ENCODE results near the gene CBY1. TPM values are rescaled to one million over a fixed set of nuclear protein-coding genes. Genes with fewer than 3 reads are reported as not detected.

CBY1 gene
- polyA plus RNA-seq, 1 of the 3 experiments (the other 2 are of a cell fraction), result 21.8 TPM

DNA sequence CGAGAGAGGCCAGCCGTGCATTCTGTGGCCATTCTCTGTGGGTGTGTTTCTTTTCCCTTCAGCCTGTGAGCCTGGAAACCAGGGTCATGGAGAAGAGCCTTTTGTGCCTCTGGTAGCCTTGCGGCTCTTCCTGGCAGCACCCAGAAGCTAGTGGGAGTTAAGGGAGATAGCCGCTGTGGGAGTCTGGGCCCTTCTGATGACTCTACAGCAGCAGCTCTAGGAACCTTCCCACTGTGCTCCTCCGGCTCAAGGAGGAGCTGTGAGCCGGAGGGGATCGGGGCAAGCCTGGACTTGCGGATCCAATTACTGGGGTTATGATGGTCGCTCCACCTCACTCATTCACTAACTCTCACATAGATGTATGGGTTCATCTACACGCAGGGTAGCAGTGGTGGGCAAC, 59.8 kb downstream of the CBY1 start:
- Histone ChIP-seq H3K4me1 (ENCODE audit: control insufficient read depth in 1 of 2, insufficient read depth in 2 of 2, low read depth in 1 of 2, low read length in 1 of 2) (no peaks in the 10 kb centered on the region; a peak in 1 of 4 replicates), H3K27ac (ENCODE audit: low read depth in 2 of 2, low read length in 1 of 2) (no peak overlapping the region), H3K9me2 (no peaks in the 10 kb centered on the region), H2AFZ (ENCODE audit: low read depth) (no peak overlapping the region), H3K79me2 (ENCODE audit: insufficient read depth) (peaks cover 41% of the 10 kb centered on the region), H3K9me3 (no peaks in the 10 kb centered on the region), H3K9ac (no peak overlapping the region), H3F3A (replicated peaks; ENCODE audit: insufficient read depth) (peaks cover 6% of the 10 kb centered on the region), H4K20me1 (ENCODE audit: insufficient read depth) (no peaks in the 10 kb centered on the region), H3K4me2 (no peak overlapping the region), H3K4me3 (ENCODE audit: low read depth in 2 of 2, low read length in 1 of 2) (no peak overlapping the region), H3K36me3 (replicated peaks in 1 of 2; ENCODE audit: control insufficient read depth in 1 of 2, insufficient read depth in 2 of 2, low read length in 1 of 2) (no peaks in the 10 kb centered on the region), H3K27me3 (ENCODE audit: insufficient read depth) (no peaks in the 10 kb centered on the region)
- POLR2A ChIA-PET, result no interaction called here
- TF ChIP-seq FOSL2 (IDR thresholded peaks at IDR 0.05; ENCODE audit: borderline replicate concordance, low read depth) (no peak), FOXJ3 (CRISPR knock-in tag; IDR thresholded peaks at IDR 0.05) (no peak), RFX5 (IDR thresholded peaks at IDR 0.05; ENCODE audit: low read length) (no peak), USF1 (IDR thresholded peaks at IDR 0.05; ENCODE audit: borderline replicate concordance, low read depth) (no peak), RAD21 (IDR thresholded peaks at IDR 0.05; ENCODE audit: low read length) (no peak), CHD2 (IDR thresholded peaks at IDR 0.05; ENCODE audit: low read length, partially characterized antibody) (no peak), MEF2A (IDR thresholded peaks at IDR 0.05; ENCODE audit: borderline replicate concordance, low read depth) (no peak), MXI1 (IDR thresholded peaks at IDR 0.05; ENCODE audit: low read depth, low read length) (no peak), IRF3 (IDR thresholded peaks at IDR 0.05; ENCODE audit: low read depth, low read length) (no peak), GATA2 (CRISPR knock-in tag; IDR thresholded peaks at IDR 0.05) (no peak), TCF12 (IDR thresholded peaks at IDR 0.05) (no peak), EP300 (IDR thresholded peaks at IDR 0.05; ENCODE audit: borderline replicate concordance in 1 of 2, low read depth in 1 of 2, low read length in 1 of 2) (no peak), TEAD4 (IDR thresholded peaks at IDR 0.05; ENCODE audit: borderline replicate concordance, insufficient read depth) (no peak)
- DNase-seq, result no peak
- CTCF ChIA-PET, result no interaction called here
- WGBS (ENCODE audit: low lambda C conversion rate), result 94% methylated on average over 3 of the region's 10 CpGs

- H3K4me3 ChIP-seq (ENCODE audit: low read depth in 2 of 2, low read length in 1 of 2), result no peak overlapping the region
- no peaks in the 10 kb centered on the region for H3K9me2 ChIP-seq
- H3K4me2 ChIP-seq, result no peak overlapping the region
- no peaks in the 10 kb centered on the region for H3K27me3 ChIP-seq (ENCODE audit: insufficient read depth)
- peaks cover 6% of the 10 kb centered on the region for H3F3A ChIP-seq (replicated peaks; ENCODE audit: insufficient read depth)
- H3K9ac ChIP-seq, result no peak overlapping the region
- H3K79me2 ChIP-seq (ENCODE audit: insufficient read depth), result peaks cover 37% of the 10 kb centered on the region; the same call in 1 of the 2 replicates
- TF ChIP-seq FOSL2 (IDR thresholded peaks at IDR 0.05; ENCODE audit: borderline replicate concordance, low read depth), result no peak
- H3K9me3 ChIP-seq, result no peaks in the 10 kb centered on the region
- no peak overlapping the region for H2AFZ ChIP-seq (ENCODE audit: low read depth)
- ChIA-PET POLR2A (no interaction called here), CTCF (interaction anchor here (1.3 kb wide), 1 partner anchor 49 kb away, joined by 3 read pairs; no protein-coding TSS in a partner anchor)
- H4K20me1 ChIP-seq (ENCODE audit: insufficient read depth), result no peaks in the 10 kb centered on the region
- no peak overlapping the region for H3K27ac ChIP-seq (ENCODE audit: low read depth in 2 of 2, low read length in 1 of 2)
- no peaks in the 10 kb centered on the region; a peak in 1 of 4 replicates for H3K4me1 ChIP-seq (ENCODE audit: control insufficient read depth in 1 of 2, insufficient read depth in 2 of 2, low read depth in 1 of 2, low read length in 1 of 2)
- 93% methylated on average over 7 of the region's 9 CpGs for WGBS (ENCODE audit: low lambda C conversion rate)
- no peaks in the 10 kb centered on the region for H3K36me3 ChIP-seq (replicated peaks in 1 of 2; ENCODE audit: control insufficient read depth in 1 of 2, insufficient read depth in 2 of 2, low read length in 1 of 2)
- DNase-seq, result no peak
Measured at GRCh38 chr22:38716826-38717225, 60.4 kb downstream of the CBY1 start.

All from SK-N-SH (cell line).